Tibial nerve (tissue), 4 donors: ENCODE results near the gene TM9SF3.

Source experiments
- CTCF ChIP-seq, 5 experiments: fragments of 200-600 bp in 3 of 5; fragments of 450-650 bp in 2 of 5; sonication (generic) in 3 of 5; IDR thresholded peaks; one replicate each; pipeline ENCODE4 v1.5.1; 2016 to 2019; ENCODE audit warnings: antibody characterized with exemption in 5 of 5, mild to moderate bottlenecking in 3 of 5, moderate library complexity in 2 of 5
- EP300 ChIP-seq, 2 donors: sonication (generic); formaldehyde crosslinking; IDR thresholded peaks; one replicate each; pipeline ENCODE4 v1.6.1; 2017; ENCODE audit warnings: antibody characterized with exemption in 2 of 2, mild to moderate bottlenecking in 1 of 2
- POLR2A ChIP-seq, 2 donors: fragments of 450-650 bp; IDR thresholded peaks; one replicate each; pipeline ENCODE4 v1.6.1; 2017; ENCODE audit warnings: antibody characterized with exemption in 2 of 2, mild to moderate bottlenecking in 2 of 2, moderate library complexity in 2 of 2

- TF ChIP-seq CTCF (IDR thresholded peaks at IDR 0.05) (no peak), POLR2A (IDR thresholded peaks at IDR 0.05) (no peak), EP300 (IDR thresholded peaks at IDR 0.05) (no peak)
Measured at GRCh38 chr10:96608805-96609204, 22.0 kb upstream of the TM9SF3 start.
